ENCODE measurements around the gene TMEM209.

Gene TMEM209

GRCh38 chr7:130118801-130119200 lies 86.4 kb downstream of the TMEM209 start:
- no peak for DNase-seq

- DNase-seq, result no peak
These were observed 86.9 kb downstream of the TMEM209 start for GRCh38 chr7:130118294-130118693.

GRCh38 chr7:130114776-130115175 lies 90.4 kb downstream of the TMEM209 start:
- DNase-seq, result no peak

All from NCI-H774 (cell line).